LNCAP (cell line): ENCODE data around the gene CSF1R.

Source experiments
- TF ChIP-seq, protein P1 (sequence below): fragments of 450-650 bp; IDR thresholded peaks from 2 replicates; pipeline ENCODE4 v1.5.1; 2017; ENCODE audit warnings: mild to moderate bottlenecking

The CSF1R gene

GRCh38 chr5:150085950-150086715 lies at the start of gene CSF1R:
Gene CSF1R (minus strand): TSS chr5:150086554. CDS start chr5:150086427, 127 bp downstream.
- TF ChIP-seq, protein P1, sequence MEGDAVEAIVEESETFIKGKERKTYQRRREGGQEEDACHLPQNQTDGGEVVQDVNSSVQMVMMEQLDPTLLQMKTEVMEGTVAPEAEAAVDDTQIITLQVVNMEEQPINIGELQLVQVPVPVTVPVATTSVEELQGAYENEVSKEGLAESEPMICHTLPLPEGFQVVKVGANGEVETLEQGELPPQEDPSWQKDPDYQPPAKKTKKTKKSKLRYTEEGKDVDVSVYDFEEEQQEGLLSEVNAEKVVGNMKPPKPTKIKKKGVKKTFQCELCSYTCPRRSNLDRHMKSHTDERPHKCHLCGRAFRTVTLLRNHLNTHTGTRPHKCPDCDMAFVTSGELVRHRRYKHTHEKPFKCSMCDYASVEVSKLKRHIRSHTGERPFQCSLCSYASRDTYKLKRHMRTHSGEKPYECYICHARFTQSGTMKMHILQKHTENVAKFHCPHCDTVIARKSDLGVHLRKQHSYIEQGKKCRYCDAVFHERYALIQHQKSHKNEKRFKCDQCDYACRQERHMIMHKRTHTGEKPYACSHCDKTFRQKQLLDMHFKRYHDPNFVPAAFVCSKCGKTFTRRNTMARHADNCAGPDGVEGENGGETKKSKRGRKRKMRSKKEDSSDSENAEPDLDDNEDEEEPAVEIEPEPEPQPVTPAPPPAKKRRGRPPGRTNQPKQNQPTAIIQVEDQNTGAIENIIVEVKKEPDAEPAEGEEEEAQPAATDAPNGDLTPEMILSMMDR, result no peak

DNA sequence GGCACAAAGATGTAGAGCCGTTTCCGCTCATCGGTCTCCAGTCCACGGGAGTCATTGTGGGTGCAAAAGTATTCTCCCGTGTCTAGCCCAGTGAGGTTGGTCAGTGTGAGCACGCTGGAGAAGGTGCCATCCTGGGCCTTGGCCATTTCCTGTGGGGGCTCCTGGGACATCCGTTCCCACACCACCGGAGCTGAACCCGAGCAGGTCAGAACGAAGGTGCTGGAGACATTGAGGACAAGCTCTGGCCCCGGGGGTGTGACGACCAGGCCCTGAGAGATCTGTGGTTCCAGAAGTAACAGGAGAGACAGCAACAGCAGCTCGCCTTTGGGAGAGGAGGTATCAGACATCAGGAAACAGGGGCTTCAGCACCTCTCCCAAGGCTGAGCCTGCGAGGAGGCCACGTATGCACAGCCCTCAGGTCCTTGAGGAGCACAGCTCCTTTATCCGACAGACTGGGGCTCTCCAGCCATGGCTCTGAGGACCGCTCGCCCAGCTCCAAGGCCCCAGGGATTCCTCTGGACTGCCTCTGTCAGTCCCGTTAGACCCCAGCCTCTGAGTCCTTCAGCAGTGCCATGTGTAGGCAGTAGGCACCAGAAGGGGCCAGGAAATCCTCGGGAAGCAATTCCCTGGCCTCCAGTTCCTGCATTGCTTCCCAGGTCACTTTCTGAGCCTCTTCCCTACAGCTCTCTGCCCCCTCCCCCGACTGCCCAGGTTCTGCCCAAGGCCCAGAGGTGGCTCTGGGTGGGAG lies 49.4 kb upstream of the CSF1R start:
- TF ChIP-seq, protein P1, result no peak

- TF ChIP-seq, protein P1, result no peak
Measured at GRCh38 chr5:150134198-150134588, 47.8 kb upstream of the CSF1R start.

DNA sequence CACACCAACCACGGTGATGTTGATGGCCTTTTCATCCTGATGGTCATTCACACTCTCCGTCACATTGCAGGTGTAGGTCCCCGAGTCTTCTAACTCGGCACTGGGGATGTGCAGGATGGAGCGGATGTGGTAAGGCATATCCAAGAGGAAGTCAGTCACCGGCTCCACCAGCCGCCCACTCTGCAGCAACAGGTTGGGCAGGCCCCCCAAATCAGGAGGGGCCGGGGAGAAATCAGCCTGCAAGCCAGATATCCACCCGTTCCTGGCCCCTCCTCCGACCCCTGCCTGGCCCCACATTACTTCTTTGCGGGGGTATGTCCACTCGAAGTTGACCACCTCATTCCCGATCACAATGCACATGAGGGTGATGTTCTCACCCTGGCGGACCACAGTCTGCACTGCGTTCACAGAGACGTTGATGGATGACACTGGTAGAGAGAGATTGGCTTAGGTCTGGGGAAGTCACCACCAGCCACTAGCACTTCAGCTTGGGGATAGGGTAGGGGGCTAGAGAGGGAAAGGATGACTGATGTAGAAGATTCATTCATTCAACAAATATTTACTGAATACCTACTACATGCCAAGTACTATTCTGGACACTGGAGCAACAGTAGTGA lies 47.3 kb upstream of the CSF1R start:
- TF ChIP-seq, protein P1, result no peak

DNA sequence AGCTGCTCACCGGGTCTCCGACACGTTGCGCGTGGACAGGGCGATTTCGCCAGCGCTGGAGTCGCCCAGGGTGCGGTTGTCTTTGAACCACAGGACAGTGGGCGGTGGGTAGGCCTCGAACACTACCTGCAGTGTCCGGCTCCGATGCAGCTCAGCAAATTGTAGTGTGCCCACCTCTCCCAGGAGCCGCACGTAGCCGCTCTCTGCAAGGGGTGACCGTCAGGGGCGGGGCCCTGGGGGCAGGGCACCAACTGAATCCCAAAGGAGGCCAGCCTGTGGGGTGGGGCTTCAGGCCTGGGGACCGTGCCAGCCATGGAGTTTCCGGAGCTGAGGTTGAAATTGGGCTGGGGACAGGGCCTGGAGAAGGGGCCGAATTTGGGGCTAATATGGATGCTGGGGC lies 46.4 kb upstream of the CSF1R start:
- TF ChIP-seq, protein P1, result no peak

DNA sequence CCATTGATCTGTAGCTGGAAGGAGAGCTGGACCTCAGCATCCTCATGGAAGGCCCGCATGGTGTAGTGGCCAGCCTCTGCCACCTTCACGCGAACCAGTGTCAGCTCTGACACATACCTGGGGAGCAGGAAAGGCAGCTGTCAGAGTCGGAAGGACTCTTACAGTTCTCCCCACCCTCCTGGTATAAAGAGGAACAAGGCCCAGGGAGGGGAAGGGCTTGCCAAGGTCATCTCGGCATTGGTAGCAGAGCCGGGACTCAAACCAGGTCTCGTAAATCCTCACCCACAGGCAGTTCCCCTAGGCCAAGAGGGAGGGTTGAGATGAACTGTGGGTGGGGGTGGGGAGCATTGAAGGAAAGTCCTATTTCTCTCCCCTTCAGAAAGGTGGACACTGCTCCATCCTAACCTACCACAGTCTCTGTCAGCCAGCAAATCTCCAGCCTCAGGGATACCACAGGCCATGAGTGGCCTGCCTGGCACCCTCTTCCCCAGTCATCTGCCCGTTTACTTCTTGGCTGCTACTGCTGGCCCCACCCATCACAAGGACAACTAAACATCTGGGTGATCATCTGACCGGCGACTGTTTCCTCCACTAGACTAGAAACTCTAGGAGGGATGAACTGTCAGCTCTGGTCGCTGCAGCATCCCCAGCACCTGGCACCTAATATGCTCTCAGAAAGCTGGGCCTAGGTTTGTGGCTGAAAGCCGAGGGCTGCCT lies 45.8 kb upstream of the CSF1R start:
- TF ChIP-seq, protein P1, result no peak

GRCh38 chr5:150131461-150131860 lies 45.1 kb upstream of the CSF1R start:
- TF ChIP-seq, protein P1, result no peak
